Transverse colon (tissue), 4 donors: ENCODE data around the gene ZNF420. TPM values are rescaled to one million over a fixed set of nuclear protein-coding genes. Genes with fewer than 3 reads are reported as not detected.
"Not testable (repeated sequence)": the region's sequence is repeated elsewhere in the genome, so short reads cannot be mapped to it uniquely, and the experiment has no call there.

Source experiments
- DNase-seq: peaks from one replicate; pipeline ENCODE4 v3.0.0-alpha.2; 2019
- H3K27ac ChIP-seq, 4 donors: fragments of 200-600 bp; sonication (generic); 2 replicates each; pipeline ENCODE4 v1.5.1; 2016 to 2018; ENCODE audit warnings: inconsistent platforms in 4 of 4
- H3K27me3 ChIP-seq: fragments of 200-600 bp; sonication (generic); 2 replicates; pipeline ENCODE4 v1.5.1; 2017; ENCODE audit warnings: inconsistent platforms
- H3K36me3 ChIP-seq, 4 donors: fragments of 200-600 bp; sonication (generic); 2 replicates each; pipeline ENCODE4 v1.5.1; 2017 to 2019; ENCODE audit warnings: inconsistent platforms in 4 of 4
- H3K4me1 ChIP-seq, 4 donors: fragments of 200-600 bp; sonication (generic); 2 replicates each; pipeline ENCODE4 v1.5.1; 2017 to 2020; ENCODE audit warnings: inconsistent platforms in 4 of 4
- H3K4me3 ChIP-seq, 4 donors: fragments of 200-600 bp; sonication (generic); 1 replicate in 1 of 4; 2 replicates in 3 of 4; pipeline versions ENCODE4 v1.5.1 to v1.6.1; 2017 to 2019; ENCODE audit warnings: inconsistent platforms in 4 of 4
- H3K9me3 ChIP-seq, 2 donors: fragments of 200-600 bp; sonication (generic); 2 replicates each; pipeline ENCODE4 v1.5.1; 2017 to 2019; ENCODE audit warnings: inconsistent platforms in 2 of 2
- EP300 ChIP-seq: sonication (generic); formaldehyde crosslinking; IDR thresholded peaks from one replicate; pipeline ENCODE4 v1.6.1; 2017; ENCODE audit warnings: antibody characterized with exemption, low read depth
- POLR2A ChIP-seq: fragments of 450-650 bp; IDR thresholded peaks from one replicate; pipeline ENCODE4 v1.6.1; 2016; ENCODE audit warnings: antibody characterized with exemption, mild to moderate bottlenecking, moderate library complexity
- POLR2AphosphoS5 ChIP-seq, 3 donors: sonication (generic); formaldehyde crosslinking; IDR thresholded peaks; one replicate each; pipeline ENCODE4 v1.6.1; 2016; ENCODE audit warnings: antibody characterized with exemption in 3 of 3
- WGBS, 2 donors: methylation state at CpG; one replicate each; pipeline ENCODE4 v1.1.5; 2018; ENCODE audit warnings: low coverage in 1 of 2; 5-methylcytosine and 5-hydroxymethylcytosine counted together
- in situ Hi-C, 4 donors: fragments of 200-750 bp; cut with MboI; loops; one replicate each; pipeline versions ENCODE4 v1.15.0 to v1.15.1; 2017; ENCODE audit warnings: low sequenced_read_pairs in 3 of 4, low pct_ligation_motif_present in 1 of 4, low pct_unique_long_range_greater_than_20kb in 1 of 4
- intact Hi-C: fragments of 100-400 bp; cut with DNase I; formaldehyde crosslinking; loops from one replicate; pipeline ENCODE4 v1.15.1; 2023; ENCODE audit warnings: low total_unique reads
- total RNA-seq, 4 donors: library from RNA; depleted of rRNA; stranded (reverse); fragments of >200 nt; gene quantifications; one replicate each; pipeline ENCODE4 v1.1.0, GENCODE V29; 2016
- TF ChIP-seq, protein P1 (sequence below), 5 experiments: fragments of 200-600 bp in 3 of 5; fragments of 450-650 bp in 2 of 5; sonication (generic) in 3 of 5; IDR thresholded peaks; 1 replicate in 2 of 5; 2 replicates in 3 of 5; pipeline ENCODE4 v1.5.1; 2016 to 2017; ENCODE audit warnings: antibody characterized with exemption in 5 of 5, inconsistent platforms in 3 of 5, mild to moderate bottlenecking in 2 of 5, moderate library complexity in 1 of 5

ZNF420 gene
- total RNA-seq, 4 donors from 2014 or later = 1.4 to 7.5 (median 4.9) TPM; not detected in 1

DNA sequence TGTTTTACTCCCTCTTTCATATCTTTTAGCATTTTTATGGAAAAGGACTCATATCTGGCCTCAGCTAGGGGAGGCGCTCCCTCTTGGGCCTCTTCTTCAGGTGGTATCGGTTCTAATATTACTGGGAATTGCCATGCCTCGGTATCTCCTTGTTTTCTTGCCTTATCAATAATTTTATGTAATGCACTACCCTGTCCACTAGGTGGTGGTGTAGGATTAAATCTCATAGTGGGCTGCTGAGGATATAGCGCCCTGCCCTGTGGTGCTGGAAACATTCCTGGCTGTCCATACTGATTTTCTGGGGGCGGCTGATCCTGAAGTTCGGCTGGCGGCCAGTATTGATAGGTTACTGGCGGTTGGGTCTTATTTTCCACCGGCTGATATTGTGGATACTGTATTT lies 35.8 kb downstream of the ZNF420 start:
- no peak overlapping the region for H3K4me3 ChIP-seq
- peaks cover 71 to 90% of the 10 kb centered on the region in 2 donors for H3K9me3 ChIP-seq
- H3K36me3 ChIP-seq = peaks cover 0 to 62% (median 31%) of the 10 kb centered on the region in 4 donors
- WGBS, 2 donors = 95 to 98% methylated on average over 7 to 9 of the region's 9 CpGs
- TF ChIP-seq EP300 (no peak), POLR2A (no peak), POLR2AphosphoS5 (IDR thresholded peaks at IDR 0.05) (no peak)
- TF ChIP-seq, protein P1, sequence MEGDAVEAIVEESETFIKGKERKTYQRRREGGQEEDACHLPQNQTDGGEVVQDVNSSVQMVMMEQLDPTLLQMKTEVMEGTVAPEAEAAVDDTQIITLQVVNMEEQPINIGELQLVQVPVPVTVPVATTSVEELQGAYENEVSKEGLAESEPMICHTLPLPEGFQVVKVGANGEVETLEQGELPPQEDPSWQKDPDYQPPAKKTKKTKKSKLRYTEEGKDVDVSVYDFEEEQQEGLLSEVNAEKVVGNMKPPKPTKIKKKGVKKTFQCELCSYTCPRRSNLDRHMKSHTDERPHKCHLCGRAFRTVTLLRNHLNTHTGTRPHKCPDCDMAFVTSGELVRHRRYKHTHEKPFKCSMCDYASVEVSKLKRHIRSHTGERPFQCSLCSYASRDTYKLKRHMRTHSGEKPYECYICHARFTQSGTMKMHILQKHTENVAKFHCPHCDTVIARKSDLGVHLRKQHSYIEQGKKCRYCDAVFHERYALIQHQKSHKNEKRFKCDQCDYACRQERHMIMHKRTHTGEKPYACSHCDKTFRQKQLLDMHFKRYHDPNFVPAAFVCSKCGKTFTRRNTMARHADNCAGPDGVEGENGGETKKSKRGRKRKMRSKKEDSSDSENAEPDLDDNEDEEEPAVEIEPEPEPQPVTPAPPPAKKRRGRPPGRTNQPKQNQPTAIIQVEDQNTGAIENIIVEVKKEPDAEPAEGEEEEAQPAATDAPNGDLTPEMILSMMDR (IDR thresholded peaks at IDR 0.05) = no peak
- H3K4me1 ChIP-seq = no peaks in the 10 kb centered on the region
- DNase-seq = no peak
- no peaks in the 10 kb centered on the region for H3K27me3 ChIP-seq
- H3K27ac ChIP-seq = no peak overlapping the region
- intact Hi-C loops = no loop called here
- in situ Hi-C loops = no loop called here

DNA sequence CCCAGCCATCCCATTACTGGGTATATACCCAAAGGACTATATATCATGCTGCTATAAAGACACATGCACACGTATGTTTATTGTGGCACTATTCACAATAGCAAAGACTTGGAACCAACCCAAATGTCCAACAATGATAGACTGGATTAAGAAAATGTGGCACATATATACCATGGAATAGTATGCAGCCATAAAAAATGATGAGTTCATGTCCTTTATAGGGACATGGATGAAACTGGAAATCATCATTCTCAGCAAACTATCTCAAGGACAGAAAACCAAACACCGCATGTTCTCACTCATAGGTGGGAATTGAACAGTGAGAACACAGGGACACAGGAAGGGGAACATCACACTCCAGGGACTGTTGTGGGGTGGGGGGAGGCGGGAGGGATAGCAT lies 43.9 kb downstream of the ZNF420 start:
- 100% methylated on average over 2 of the region's 3 CpGs; no CpG with 5 or more reads in 1 of the 2 donors for WGBS, 2 donors
- in situ Hi-C loops = not testable (repeated sequence)

GRCh38 chr19:37127999-37128820 lies 50.0 kb downstream of the ZNF420 start:
- no peak for DNase-seq
- no peaks in the 10 kb centered on the region for H3K27me3 ChIP-seq
- no peak overlapping the region for H3K27ac ChIP-seq
- TF ChIP-seq POLR2A (no peak), POLR2AphosphoS5 (IDR thresholded peaks at IDR 0.05) (no peak), EP300 (no peak)
- TF ChIP-seq, protein P1 (IDR thresholded peaks at IDR 0.05) = no peak
- H3K4me1 ChIP-seq = no peaks in the 10 kb centered on the region
- in situ Hi-C loops = no loop called here
- WGBS, 2 donors = 94 to 97% methylated on average over 7 to 12 of the region's 12 CpGs
- peaks cover 0 to 51% (median 26%) of the 10 kb centered on the region in 4 donors for H3K36me3 ChIP-seq
- H3K4me3 ChIP-seq = no peak overlapping the region
- peaks cover 97 to 100% of the 10 kb centered on the region in 2 donors for H3K9me3 ChIP-seq
- intact Hi-C loops = no loop called here

More for the DNA sequence above, 43.9 kb downstream of the ZNF420 start:
- peaks cover 0 to 21% (median 9%) of the 10 kb centered on the region in 4 donors for H3K36me3 ChIP-seq
- intact Hi-C loops, DNase-seq, H3K4me1 ChIP-seq, H3K27me3 ChIP-seq, H3K4me3 ChIP-seq, H3K27ac ChIP-seq: not testable (repeated sequence)
- peaks cover 50 to 69% of the 10 kb centered on the region in 2 donors for H3K9me3 ChIP-seq

DNA sequence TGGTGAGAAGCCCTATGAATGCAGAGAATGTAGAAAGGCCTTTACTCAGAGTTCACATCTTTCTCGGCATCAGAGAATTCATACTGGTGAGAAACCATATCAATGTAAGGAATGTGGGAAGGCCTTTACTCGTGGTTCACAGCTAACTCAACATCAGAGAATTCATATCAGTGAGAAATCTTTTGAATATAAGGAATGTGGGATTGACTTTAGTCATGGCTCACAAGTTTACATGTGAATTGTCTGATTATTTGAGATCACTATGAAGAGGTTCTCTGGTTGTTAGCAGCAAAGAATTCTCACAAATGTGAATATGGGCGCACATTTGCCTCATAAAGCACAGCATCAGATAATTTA lies 50.6 kb downstream of the ZNF420 start:
- intact Hi-C loops = no loop called here
- H3K9me3 ChIP-seq = peaks cover 100% of the 10 kb centered on the region in 2 donors

More for the DNA sequence above, 50.6 kb downstream of the ZNF420 start:
- 95 to 100% methylated on average over 3 of the region's 3 CpGs for WGBS, 2 donors
- Histone ChIP-seq H3K36me3 (peaks cover 0 to 53% (median 26%) of the 10 kb centered on the region in 4 donors), H3K27me3 (no peaks in the 10 kb centered on the region), H3K4me3 (no peak overlapping the region), H3K27ac (no peak overlapping the region), H3K4me1 (no peaks in the 10 kb centered on the region)
- TF ChIP-seq POLR2AphosphoS5 (IDR thresholded peaks at IDR 0.05) = no peak
- no peak for TF ChIP-seq POLR2A
- no peak for TF ChIP-seq EP300
- TF ChIP-seq, protein P1 (IDR thresholded peaks at IDR 0.05) = no peak
- in situ Hi-C loops = no loop called here
- DNase-seq = no peak
